Fibroblast of the conjunctiva (primary cell): ENCODE measurements around the gene NPIPA5.
"Not testable (repeated sequence)": the region's sequence is repeated elsewhere in the genome, so short reads cannot be mapped to it uniquely, and the experiment has no call there.

ENCODE experiments used
- DNase-seq: peaks from one replicate; pipeline ENCODE4 v3.0.0-alpha.2; 2010; ENCODE audit warnings: low read depth

The NPIPA5 gene

GRCh38 chr16:15389916-15390315 is 11.8 kb upstream of the NPIPA5 start:
- DNase-seq, result not testable (repeated sequence)

- DNase-seq, result not testable (repeated sequence)
Observed at GRCh38 chr16:15388060-15388459, 10.0 kb upstream of the NPIPA5 start.

DNA sequence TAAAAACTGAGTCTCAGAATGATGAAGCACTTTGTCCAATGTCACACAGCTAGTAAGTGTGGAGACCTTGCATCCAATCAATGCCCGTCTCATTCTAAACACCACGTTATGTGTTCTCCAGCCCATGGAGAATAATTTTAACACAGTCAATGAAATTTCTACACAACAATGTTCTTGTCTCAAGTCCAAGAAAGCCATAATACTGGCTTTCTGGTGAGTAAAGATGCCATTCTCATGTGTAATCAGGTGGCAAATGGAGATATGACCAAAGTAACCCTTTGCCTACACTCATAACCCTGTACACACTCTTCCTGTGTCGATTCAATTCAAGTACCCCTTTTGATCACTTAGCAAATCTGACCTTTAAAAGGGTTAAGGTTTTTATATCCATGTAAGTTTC is 4.7 kb upstream of the NPIPA5 start:
- not testable (repeated sequence) for DNase-seq

DNA sequence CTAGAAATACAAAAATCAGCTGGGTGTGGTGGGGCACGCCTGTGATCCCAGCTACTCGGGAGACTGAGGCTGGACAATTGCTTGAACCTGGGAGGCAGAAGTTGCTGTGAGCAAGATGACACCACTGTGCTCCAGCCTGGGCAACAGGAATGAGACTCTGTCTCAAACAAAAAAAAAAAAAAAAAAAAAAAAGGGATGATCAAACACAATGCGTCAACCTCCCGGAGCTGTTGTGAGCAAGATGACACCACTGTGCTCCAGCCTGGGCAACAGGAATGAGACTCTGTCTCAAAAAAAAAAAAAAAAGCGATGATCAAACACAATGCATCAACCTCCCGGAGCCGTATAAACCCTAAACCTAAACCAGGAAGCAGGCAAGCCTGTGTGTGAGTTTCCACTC is 20.6 kb downstream of the NPIPA5 start:
- not testable (repeated sequence) for DNase-seq

GRCh38 chr16:15354846-15355245 is 23.2 kb downstream of the NPIPA5 start:
- DNase-seq, result not testable (repeated sequence)

GRCh38 chr16:15352852-15353251 is 25.2 kb downstream of the NPIPA5 start:
- not testable (repeated sequence) for DNase-seq

GRCh38 chr16:15351745-15352144 is 26.3 kb downstream of the NPIPA5 start:
- DNase-seq, result not testable (repeated sequence)

- DNase-seq, result not testable (repeated sequence)
Observed at GRCh38 chr16:15351251-15351650, 26.8 kb downstream of the NPIPA5 start.

DNA sequence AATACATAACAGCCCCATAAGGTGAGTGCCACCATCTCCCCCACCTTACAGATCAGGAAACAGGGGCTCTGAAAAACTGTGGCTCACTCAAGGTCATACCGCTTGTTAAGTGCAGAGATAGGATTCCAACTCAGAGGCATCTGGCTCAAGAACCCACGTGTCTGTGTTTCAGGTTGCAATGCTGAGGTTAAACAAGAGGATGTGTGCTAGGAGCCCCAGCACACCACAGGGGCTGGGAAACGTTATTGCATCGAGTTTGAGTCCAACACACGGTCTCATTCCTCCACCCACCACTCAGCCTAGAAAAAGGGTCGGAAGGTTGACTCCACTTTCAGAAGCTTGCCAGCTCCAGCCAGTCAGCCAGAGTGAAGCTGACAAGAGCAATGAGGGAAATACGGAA is 29.4 kb downstream of the NPIPA5 start:
- DNase-seq, result not testable (repeated sequence)

DNA sequence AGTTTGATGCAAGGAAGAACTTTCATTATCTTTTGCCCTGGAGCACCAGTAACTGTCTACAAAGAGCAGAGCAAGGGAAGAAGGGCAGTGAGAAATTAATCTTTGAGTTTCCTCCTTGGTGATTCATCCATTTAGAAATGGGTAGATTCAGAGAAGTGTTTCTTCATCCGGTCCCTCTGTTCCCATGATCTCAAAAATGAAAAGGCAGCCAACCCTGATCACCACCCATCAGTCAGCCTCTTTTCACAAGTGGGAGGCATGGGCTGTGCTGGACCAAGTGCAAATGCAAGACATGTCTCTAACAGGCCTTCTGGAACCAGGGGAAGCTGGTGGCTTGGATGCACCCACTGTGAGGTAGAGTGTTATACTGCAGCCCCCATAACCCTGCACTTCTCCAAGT is 35.8 kb downstream of the NPIPA5 start:
- DNase-seq, result not testable (repeated sequence)

DNA sequence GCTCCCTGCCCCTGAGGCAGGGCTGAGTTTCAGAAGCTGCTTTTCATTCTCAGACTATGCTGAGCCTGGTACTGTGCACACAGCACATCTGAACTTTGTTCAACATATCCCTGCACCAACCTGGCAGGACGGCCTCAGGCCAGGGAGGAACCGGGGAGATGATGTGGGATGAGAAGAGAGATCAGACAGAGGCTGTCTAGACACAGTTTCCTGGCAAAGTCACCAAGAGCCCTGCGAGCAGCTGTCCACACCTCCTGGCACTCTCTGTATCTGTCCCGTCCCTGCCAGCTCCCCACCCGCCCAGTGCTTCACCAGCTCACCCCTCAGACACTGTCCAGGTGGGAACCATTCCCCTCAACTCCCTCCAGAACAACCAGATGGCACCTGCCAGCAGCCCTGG is 39.1 kb downstream of the NPIPA5 start:
- not testable (repeated sequence) for DNase-seq

GRCh38 chr16:15337974-15338605 is 40.0 kb downstream of the NPIPA5 start:
- not testable (repeated sequence) for DNase-seq

DNA sequence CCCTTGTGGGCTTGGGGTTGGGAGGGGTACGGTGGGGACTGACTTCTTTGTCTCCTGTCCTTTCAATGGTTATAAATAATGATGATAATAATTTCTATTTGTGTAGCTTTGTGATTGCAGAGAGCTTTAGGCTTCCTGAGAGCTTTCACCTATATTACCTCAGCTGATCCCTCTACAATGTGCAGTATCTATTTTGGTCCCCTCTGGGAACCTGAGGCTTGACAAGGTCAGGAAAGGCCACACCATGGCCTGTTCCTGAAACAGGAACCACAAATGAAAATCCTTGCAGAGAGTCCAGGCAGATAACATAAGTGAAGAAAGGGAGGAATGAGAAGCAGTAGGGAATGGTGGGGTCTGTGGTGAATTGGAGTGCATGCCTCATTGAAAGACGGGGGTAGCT is 42.5 kb downstream of the NPIPA5 start:
- DNase-seq, result not testable (repeated sequence)

DNA sequence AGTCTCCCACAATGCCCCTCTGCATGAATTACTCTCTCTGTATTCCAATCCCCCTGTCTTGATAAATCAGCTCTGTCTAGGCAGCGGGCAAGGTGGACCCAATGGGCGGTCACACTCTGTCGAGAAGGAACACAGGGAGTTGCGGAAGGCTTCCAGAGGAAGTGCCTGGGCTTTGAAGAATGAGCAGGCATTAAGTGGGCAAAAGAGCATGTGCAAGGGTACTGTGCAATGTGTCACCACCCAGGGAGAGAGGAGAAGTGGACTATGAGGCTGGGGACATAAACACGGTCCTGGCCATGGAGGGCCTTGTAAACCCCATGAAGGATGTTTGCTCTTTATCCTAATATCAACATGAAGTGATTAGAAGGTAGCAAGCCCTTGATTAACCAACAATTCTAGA is 44.1 kb downstream of the NPIPA5 start:
- DNase-seq, result not testable (repeated sequence)

DNA sequence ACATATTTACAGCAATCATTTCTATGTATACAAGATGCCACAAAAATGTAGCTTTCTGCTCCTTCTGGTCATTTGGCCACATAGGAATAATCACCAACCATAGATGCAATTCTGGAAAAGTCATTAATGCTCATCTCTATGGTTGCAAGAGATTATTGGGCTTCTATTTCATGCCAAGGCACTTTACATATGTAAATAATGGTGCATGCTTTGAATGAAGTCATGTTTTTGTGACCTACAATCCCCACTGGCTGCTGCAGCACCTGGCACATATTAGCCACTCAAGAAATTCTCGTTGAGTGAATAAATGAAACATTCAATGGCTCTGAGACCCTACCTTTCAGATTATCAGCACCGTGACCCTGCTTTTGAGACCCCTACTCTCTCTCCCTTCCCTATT is 47.1 kb downstream of the NPIPA5 start:
- not testable (repeated sequence) for DNase-seq

GRCh38 chr16:15324954-15325353 is 53.1 kb downstream of the NPIPA5 start:
- not testable (repeated sequence) for DNase-seq

DNA sequence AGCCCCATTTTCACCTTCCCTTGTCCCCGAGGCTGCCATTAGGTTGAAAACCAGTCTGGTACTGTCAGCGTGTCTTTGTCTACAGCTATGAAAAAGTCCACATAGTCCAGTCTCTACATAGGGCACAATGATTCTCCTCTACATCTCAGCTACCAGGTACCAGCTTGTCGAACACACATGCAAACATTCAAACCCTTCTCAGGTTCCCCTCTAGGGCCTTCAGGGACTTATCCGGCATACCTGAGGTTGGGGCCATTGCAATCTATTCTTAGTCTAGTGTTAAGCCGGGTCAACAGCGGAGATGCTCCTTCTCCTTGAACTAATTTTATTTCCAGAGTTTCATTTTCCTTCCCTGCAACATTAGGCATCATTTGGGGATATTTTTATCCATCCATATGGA is 54.7 kb downstream of the NPIPA5 start:
- DNase-seq, result not testable (repeated sequence)

DNA sequence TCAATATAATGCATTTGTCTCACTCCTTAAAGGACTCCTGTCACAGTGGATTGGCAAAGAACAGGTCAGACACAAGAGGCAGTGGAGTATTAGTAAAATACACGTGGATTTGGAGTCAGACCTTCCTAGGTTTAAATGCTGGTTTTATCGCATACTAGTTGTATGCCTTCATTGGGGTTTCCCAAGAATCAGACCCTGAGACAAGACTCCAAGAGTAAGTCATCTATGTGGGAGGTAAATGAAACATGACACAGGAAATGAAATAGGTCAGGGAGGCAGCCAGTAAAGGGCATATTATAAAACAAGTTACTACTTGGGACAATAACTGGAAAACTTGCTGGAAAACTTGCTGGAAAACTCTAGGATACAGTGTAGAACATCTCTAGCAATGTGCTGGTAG is 56.9 kb downstream of the NPIPA5 start:
- not testable (repeated sequence) for DNase-seq

DNA sequence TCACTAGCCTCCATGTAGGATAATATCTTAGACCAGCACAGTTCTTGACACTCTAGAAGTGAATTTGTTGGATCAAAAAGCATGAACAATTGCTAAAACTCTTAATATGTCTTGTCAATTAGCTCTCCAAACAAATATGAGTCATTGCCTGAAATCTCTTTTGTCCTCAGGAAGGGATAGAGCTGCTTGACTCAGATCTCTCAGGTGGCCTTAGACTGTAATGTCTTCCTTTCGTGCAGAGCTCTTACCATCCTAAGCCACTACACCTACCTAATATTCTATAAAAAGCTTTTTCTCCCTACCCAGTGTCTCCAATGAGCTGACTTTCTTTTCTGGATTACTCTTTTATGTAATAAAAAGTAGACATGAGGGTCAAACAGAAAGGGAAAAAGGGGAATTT is 63.5 kb downstream of the NPIPA5 start:
- not testable (repeated sequence) for DNase-seq
